Endodermal cell (in vitro differentiated cells): Measurements from ENCODE around the gene THSD7B. TPM values are rescaled to one million over a fixed set of nuclear protein-coding genes. Genes with fewer than 3 reads are reported as not detected.

ENCODE experiments used
- DNase-seq: peaks from one replicate; pipeline ENCODE4 v3.0.0-alpha.2; 2017
- H3K27ac ChIP-seq: 2 replicates; pipeline ENCODE4 v1.5.1; 2013; ENCODE audit warnings: mild to moderate bottlenecking, low read depth, low read length, moderate library complexity
- H3K27me3 ChIP-seq: 2 replicates; pipeline ENCODE4 v1.6.1; 2013; ENCODE audit warnings: mild to moderate bottlenecking, low read length, moderate library complexity; ENCODE audit not compliant: insufficient read depth, control insufficient read depth, poor library complexity, severe bottlenecking
- H3K36me3 ChIP-seq: 2 replicates; pipeline ENCODE4 v1.7.0; 2013; ENCODE audit warnings: mild to moderate bottlenecking, low read length, moderate library complexity; ENCODE audit not compliant: control insufficient read depth, insufficient read depth
- H3K4me1 ChIP-seq: one replicate; pipeline ENCODE4 v1.7.0; 2013; ENCODE audit warnings: low read length; ENCODE audit not compliant: control insufficient read depth, insufficient read depth
- H3K4me3 ChIP-seq: 2 replicates; pipeline ENCODE4 v1.5.1; 2013; ENCODE audit warnings: mild to moderate bottlenecking, low read length, moderate library complexity
- H3K9ac ChIP-seq: 2 replicates; pipeline ENCODE4 v1.6.1; 2013; ENCODE audit warnings: mild to moderate bottlenecking, low read length, moderate library complexity; ENCODE audit not compliant: poor library complexity, severe bottlenecking; ENCODE audit errors: extremely low read depth
- H3K9me3 ChIP-seq: 2 replicates; pipeline ENCODE4 v1.6.1; 2013; ENCODE audit warnings: mild to moderate bottlenecking, low read length, moderate library complexity; ENCODE audit not compliant: control insufficient read depth
- H3K27ac Mint-ChIP-seq: 2 replicates; pipeline ENCODE4 v1.8.0; 2020; ENCODE audit warnings: mixed read lengths
- H3K27me3 Mint-ChIP-seq: 2 replicates; pipeline ENCODE4 v1.8.0; 2021; ENCODE audit warnings: mild to moderate bottlenecking, mixed read lengths; ENCODE audit not compliant: insufficient read depth
- H3K36me3 Mint-ChIP-seq: 2 replicates; pipeline ENCODE4 v1.8.0; 2020; ENCODE audit warnings: low read depth, mixed read lengths
- H3K4me1 Mint-ChIP-seq: 2 replicates; pipeline ENCODE4 v1.8.0; 2020; ENCODE audit warnings: mixed read lengths
- H3K4me3 Mint-ChIP-seq: 2 replicates; pipeline ENCODE4 v1.8.0; 2020; ENCODE audit warnings: mild to moderate bottlenecking, moderate library complexity, mixed read lengths
- H3K9me3 Mint-ChIP-seq: 2 replicates; pipeline ENCODE4 v1.8.0; 2020; ENCODE audit warnings: mild to moderate bottlenecking, mixed read lengths
- CTCF ChIP-seq: fragments of 200-600 bp; sonication (generic); conservative IDR thresholded peaks from 2 replicates; pipeline ENCODE4 v1.5.0; 2021; ENCODE audit warnings: antibody characterized with exemption, mild to moderate bottlenecking
- WGBS, 2 experiments: methylation state at CpG; one replicate each; pipeline versions ENCODE4 v1.1.5 to v1.1.7; 2013; ENCODE audit warnings: missing lambda C conversion rate in 2 of 2, mixed read lengths in 1 of 2; ENCODE audit not compliant: insufficient coverage in 1 of 2, insufficient read length in 1 of 2; 5-methylcytosine and 5-hydroxymethylcytosine counted together
- total RNA-seq, 2 donors: library from RNA; stranded (reverse); fragmentation: NEBNext Ultra II Directional in 1 of 2; extraction: Animal tissue kit (Norgen Biotek cat#: 25700) in 1 of 2; gene quantifications; 2 replicates in 1 of 2; 3 replicates in 1 of 2; pipeline ENCODE4 v1.2.1, GENCODE V29; 2021

THSD7B gene
- total RNA-seq, 2 donors from 2014 or later, result 1.8 to 2.6 TPM

- Histone ChIP-seq H3K4me3 (no peak overlapping the region), H3K36me3 (no peaks in the 10 kb centered on the region), H3K4me1 (no peaks in the 10 kb centered on the region), H3K9ac (no peak overlapping the region), H3K27me3 (no peaks in the 10 kb centered on the region), H3K27ac (no peak overlapping the region), H3K9me3 (no peaks in the 10 kb centered on the region)
- no peak for TF ChIP-seq CTCF
- no peaks in the 10 kb centered on the region for H3K36me3 Mint-ChIP-seq
- WGBS, 2 experiments, result 50% methylated on average over 1 of the region's 1 CpG; no CpG with 5 or more reads in 1 of the 2 experiments
- peaks cover 2% of the 10 kb centered on the region for H3K4me1 Mint-ChIP-seq
- no peak for DNase-seq
- H3K9me3 Mint-ChIP-seq, result no peaks in the 10 kb centered on the region
- H3K4me3 Mint-ChIP-seq, result no peak overlapping the region
- H3K27me3 Mint-ChIP-seq, result no peaks in the 10 kb centered on the region
- H3K27ac Mint-ChIP-seq, result no peak overlapping the region
Observed at GRCh38 chr2:137157851-137158250, 392.5 kb downstream of the THSD7B start.

DNA sequence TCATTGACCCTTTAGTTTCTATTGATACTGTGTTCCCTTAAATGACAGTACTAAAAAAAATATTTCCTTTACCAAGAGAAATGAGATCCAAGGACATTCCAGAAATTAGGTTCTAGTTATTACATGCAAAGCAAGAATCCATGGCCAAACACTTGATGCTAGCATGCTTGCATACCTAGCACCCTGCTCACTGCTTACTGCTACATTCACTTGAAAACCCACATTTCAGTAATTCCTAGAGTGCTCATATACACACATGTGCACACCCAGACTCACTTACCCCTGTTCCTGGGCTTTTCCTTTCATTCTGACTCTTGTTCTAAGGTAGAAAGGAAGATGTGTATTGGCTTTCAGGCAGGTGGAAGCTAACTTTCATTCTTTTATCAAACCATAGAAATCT is 395.9 kb downstream of the THSD7B start:
- H3K4me1 Mint-ChIP-seq, result peaks cover 2% of the 10 kb centered on the region
- Histone ChIP-seq H3K9me3 (no peaks in the 10 kb centered on the region), H3K36me3 (no peaks in the 10 kb centered on the region), H3K9ac (no peak overlapping the region), H3K27ac (no peak overlapping the region), H3K4me3 (no peak overlapping the region), H3K4me1 (no peaks in the 10 kb centered on the region), H3K27me3 (no peaks in the 10 kb centered on the region)
- H3K27me3 Mint-ChIP-seq, result no peaks in the 10 kb centered on the region
- H3K4me3 Mint-ChIP-seq, result no peak overlapping the region
- TF ChIP-seq CTCF, result no peak
- no peaks in the 10 kb centered on the region for H3K36me3 Mint-ChIP-seq
- no peaks in the 10 kb centered on the region for H3K9me3 Mint-ChIP-seq
- DNase-seq, result no peak
- no peak overlapping the region for H3K27ac Mint-ChIP-seq

DNA sequence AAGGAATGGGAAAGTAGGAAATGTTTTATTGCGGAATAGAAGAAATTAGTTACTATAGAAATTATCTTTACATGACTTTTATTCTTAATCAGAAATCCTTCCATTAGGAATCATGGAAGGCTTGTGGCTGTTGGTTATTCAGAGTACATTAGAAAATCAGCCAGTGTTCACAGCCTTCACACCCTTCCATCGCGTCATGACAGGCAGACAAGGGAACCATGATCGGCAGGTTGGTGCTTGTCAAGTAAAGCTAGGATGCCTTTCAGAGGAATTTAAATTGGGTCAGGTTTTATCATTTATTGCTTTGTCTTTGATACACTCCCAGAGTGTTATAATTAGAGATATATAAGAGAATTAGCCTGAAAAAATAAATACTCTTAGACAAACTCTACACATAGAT is 400.6 kb downstream of the THSD7B start:
- no peaks in the 10 kb centered on the region for H3K27me3 ChIP-seq
- no peaks in the 10 kb centered on the region for H3K9me3 ChIP-seq
- Mint-ChIP-seq H3K4me1 (no peaks in the 10 kb centered on the region), H3K27me3 (no peaks in the 10 kb centered on the region), H3K4me3 (no peak overlapping the region), H3K9me3 (no peaks in the 10 kb centered on the region), H3K27ac (no peak overlapping the region), H3K36me3 (no peaks in the 10 kb centered on the region)
- no peak for TF ChIP-seq CTCF
- no peak overlapping the region for H3K27ac ChIP-seq
- no peak for DNase-seq
- WGBS, 2 experiments, result 73 to 91% methylated on average over 3 of the region's 4 CpGs
- no peak overlapping the region for H3K9ac ChIP-seq
- no peak overlapping the region for H3K4me3 ChIP-seq
- H3K36me3 ChIP-seq, result no peaks in the 10 kb centered on the region
- no peaks in the 10 kb centered on the region for H3K4me1 ChIP-seq
